Activated T-helper 2 cell treated with anti-CD3 and anti-CD28 coated beads, Interferon-gamma antibody, Interleukin-2, Interleukin-4, amounts not matched to agents 10 μg/mL and 5 μg/mL and 100 μg/mL, durations not matched to agents 14 hours and 24 hours and 36 hours (primary cell): Measurements from ENCODE around the gene EIF4B. TPM values are rescaled to one million over a fixed set of nuclear protein-coding genes. Genes with fewer than 3 reads are reported as not detected.

Experiments used
- DNase-seq: peaks from one replicate; pipeline ENCODE4 v3.0.0; 2021; ENCODE audit warnings: low spot score
- H3K27ac Mint-ChIP-seq: one replicate; pipeline ENCODE4 v1.8.0; 2021; ENCODE audit warnings: mixed read lengths
- H3K27me3 Mint-ChIP-seq: one replicate; pipeline ENCODE4 v1.8.0; 2021; ENCODE audit warnings: low read depth, mixed read lengths
- H3K36me3 Mint-ChIP-seq: one replicate; pipeline ENCODE4 v1.8.0; 2021; ENCODE audit warnings: low read depth, mixed read lengths
- H3K4me1 Mint-ChIP-seq: one replicate; pipeline ENCODE4 v1.8.0; 2021; ENCODE audit warnings: low read depth, mixed read lengths
- H3K4me3 Mint-ChIP-seq: one replicate; pipeline ENCODE4 v1.8.0; 2021; ENCODE audit warnings: low read depth, mild to moderate bottlenecking, moderate library complexity, mixed read lengths
- H3K9me3 Mint-ChIP-seq: one replicate; pipeline ENCODE4 v1.8.0; 2021; ENCODE audit warnings: mixed read lengths
- intact Hi-C: fragments of 100-400 bp; cut with micrococcal nuclease; formaldehyde crosslinking; loops from one replicate; pipeline ENCODE4 v1.15.1; 2023
- total RNA-seq: library from RNA; stranded (reverse); gene quantifications from 2 replicates; pipeline ENCODE4 v1.2.3, GENCODE V29; 2022

Gene EIF4B
- total RNA-seq, 1 donor from 2014 or later: 474 TPM

DNA sequence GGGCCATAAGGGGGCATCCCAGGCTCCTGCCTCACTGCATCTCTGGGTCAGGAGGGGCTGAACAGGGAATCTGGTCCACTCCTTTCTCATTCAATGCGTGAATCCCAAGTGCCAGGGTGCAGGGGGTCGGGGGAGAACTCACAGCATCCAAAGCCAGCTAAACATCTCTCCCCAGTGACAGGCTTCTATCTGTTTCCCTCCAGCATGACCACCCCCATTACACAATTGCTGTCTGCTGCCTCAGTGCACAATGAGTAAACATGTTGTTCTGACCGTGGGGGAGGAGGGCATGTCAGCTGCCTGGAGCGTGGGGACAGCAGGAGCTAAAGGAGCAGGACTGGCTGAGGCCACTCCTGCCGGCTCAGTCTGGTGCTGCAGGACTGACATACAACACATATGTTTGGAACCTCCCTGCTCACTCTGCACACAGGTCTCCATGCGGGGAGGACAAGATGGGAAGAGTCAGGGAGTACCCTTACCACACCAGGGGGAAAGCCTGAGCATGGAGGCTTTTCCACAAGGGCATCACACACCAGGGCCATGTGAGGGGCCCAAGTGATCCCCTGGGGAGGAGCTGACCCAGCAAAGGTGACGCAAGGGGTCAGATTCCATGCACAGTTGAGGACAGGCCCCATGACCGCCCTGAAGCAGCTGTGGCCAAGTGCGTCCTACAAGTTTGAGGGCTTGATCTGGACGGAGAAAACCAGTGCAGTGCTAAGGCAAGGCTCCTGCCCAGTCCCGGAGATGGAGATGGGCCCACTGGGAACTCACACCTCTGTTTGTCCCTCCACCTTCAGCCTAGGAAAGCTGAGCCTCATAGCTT is 45.0 kb downstream of the EIF4B start:
- peak overlapping the region; percentile 43 for H3K27ac Mint-ChIP-seq
- H3K4me1 Mint-ChIP-seq: peaks cover 22% of the 10 kb centered on the region
- H3K36me3 Mint-ChIP-seq: no peaks in the 10 kb centered on the region
- no peak for DNase-seq
- intact Hi-C loops: no loop called here
- H3K4me3 Mint-ChIP-seq: no peak overlapping the region
- peaks cover 2% of the 10 kb centered on the region for H3K27me3 Mint-ChIP-seq
- H3K9me3 Mint-ChIP-seq: no peaks in the 10 kb centered on the region

DNA sequence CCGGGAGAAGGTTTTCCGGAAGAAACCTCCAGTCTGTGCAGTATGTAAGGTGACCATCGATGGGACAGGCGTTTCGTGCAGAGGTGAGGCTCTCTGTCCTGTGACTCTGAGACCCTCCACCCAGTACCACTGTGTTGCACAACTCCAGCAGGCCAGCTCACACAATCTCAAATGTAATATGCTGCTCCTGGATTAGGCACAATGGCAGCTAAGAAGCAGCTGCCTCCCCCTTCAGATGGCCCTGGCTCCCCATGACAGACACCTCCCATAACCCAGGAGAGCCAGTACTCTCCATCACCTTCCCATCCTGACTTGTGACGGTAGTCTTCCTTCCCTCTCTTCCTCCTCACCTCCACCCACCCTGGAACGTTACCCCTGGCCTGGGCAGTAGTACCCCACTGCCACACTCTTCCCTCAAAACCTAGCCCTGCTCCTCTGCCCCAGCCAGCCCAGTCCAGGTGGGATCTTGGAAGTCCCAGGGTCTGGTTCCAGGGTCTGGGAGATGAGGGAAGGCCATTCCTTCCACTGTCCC is 45.7 kb downstream of the EIF4B start:
- intact Hi-C loops: no loop called here
- no peak for DNase-seq
- no peaks in the 10 kb centered on the region for H3K36me3 Mint-ChIP-seq
- H3K9me3 Mint-ChIP-seq: no peaks in the 10 kb centered on the region
- H3K4me1 Mint-ChIP-seq: peaks cover 18% of the 10 kb centered on the region
- no peak overlapping the region for H3K4me3 Mint-ChIP-seq
- H3K27me3 Mint-ChIP-seq: no peaks in the 10 kb centered on the region
- no peak overlapping the region for H3K27ac Mint-ChIP-seq

DNA sequence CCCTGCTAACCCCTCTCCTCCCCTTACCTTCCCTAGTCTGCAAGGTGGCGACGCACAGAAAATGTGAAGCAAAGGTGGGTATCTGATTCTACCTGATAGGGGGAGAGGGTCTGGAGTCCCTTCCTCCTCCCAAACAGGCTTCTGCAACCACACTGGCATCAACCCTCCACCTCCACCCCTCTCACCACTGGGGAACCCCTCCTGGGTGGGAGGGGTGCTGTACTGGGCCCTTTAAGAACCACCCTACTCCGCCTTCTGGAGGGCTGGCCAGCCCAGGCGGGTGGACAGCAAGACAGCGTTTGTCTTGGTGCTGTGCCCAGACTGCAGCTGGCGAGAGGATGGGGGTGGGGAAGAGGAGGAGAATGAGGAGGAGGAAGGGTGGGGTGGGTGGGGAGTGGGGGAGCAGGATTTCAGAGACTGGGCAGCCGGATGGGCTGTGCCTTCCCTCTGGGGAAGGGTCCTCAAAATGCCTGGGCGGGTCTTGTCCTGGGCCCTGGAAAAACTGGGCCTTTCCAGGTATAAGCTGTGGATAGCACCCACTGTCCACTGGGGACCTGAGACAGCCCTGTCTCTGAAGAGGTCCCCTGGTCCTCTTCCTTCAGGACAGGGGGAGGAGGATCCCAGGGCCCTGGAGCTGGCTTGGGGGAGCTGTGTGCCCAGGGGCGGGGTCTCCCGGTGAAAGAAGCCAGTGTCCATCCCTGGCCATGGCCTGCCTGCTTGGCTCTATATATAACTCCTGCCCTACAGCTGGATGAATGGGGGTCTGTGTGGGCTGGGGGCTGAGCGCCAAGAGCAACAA is 46.4 kb downstream of the EIF4B start:
- Mint-ChIP-seq H3K4me3 (no peak overlapping the region), H3K9me3 (no peaks in the 10 kb centered on the region), H3K27ac (no peak overlapping the region), H3K27me3 (no peaks in the 10 kb centered on the region), H3K4me1 (peaks cover 18% of the 10 kb centered on the region), H3K36me3 (no peaks in the 10 kb centered on the region)
- DNase-seq: no peak
- intact Hi-C loops: no loop called here

DNA sequence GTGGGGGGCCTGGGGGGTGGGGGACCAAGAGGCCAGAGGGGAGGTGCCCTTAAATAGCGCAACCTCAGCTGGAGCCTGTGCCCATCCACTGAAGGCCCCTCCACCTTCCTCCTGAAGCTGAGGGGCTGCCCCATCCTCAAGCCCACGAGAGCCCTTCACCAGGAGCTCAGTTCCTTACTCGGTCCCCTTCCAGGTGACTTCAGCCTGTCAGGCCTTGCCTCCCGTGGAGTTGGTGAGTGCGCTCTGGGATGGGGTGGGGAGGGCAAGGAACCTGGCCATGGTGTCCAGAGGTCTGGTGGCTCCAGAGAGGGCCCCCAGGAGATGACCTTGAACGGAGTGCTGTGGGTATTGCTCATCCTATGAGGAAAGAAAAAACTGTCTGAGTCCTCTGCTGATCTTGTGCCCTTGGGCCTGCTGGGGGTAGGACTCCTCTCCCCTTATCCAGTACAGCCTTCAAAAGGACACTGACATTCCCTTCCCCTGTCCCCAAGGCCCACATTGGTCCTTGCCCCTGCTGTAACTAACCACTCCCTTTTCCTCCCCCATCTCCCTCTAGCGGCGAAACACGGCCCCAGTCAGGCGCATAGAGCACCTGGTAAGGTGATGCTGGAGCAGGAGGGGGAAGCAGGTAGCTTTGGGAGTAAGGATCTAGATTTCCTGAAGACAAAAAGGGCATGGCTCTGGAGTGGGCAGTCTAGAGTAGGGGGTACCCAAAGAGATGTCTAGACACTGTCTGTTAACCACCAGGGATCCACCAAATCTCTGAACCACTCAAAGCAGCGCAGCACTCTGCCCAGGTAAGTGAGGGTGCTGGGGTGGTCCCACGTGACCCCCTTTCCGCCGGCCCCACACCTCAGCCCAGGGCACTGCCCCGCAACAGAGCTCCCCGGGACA is 47.2 kb downstream of the EIF4B start:
- peaks cover 17% of the 10 kb centered on the region for H3K4me1 Mint-ChIP-seq
- intact Hi-C loops: loop anchor here (1.0 kb wide), 2 partner anchors 26 to 47 kb away; partner anchors contain the start of genes EIF4B and SPRYD3
- peak overlapping the region; percentile 89 for H3K27ac Mint-ChIP-seq
- H3K27me3 Mint-ChIP-seq: no peaks in the 10 kb centered on the region
- peak; percentile 39 for DNase-seq
- no peaks in the 10 kb centered on the region for H3K36me3 Mint-ChIP-seq
- no peaks in the 10 kb centered on the region for H3K9me3 Mint-ChIP-seq
- peak overlapping the region; percentile 97 for H3K4me3 Mint-ChIP-seq

DNA sequence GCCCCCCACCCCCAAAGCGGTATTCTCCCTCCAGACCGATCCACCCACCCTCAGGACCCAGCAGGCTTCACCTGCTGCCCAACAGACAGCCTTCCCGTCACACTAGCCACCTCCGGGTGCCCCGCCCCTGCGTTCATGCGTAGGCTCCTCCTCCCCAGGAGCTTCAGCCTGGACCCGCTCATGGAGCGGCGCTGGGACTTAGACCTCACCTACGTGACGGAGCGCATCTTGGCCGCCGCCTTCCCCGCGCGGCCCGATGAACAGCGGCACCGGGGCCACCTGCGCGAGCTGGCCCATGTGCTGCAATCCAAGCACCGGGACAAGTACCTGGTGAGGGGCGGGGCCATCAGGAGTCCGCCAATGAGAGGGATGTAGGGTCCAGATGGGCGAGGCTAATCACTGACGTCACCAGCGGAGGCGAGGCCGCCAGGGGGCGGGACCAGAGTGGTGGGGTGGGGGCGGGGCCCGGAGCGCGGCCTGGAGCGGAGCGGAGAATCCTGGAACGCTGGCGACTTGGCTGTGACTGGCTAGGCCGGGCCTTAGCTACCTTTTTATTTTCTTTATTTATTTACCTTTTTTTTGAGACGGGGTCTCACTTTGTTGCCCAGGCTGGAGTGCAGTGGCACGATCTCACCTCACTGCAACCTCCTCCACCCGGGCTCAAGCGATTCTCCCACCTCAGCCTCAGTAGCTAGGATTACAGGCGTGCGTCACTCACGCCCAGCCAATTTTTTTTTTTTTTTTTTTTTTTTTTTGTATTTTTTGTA is 48.0 kb downstream of the EIF4B start:
- Mint-ChIP-seq H3K9me3 (no peaks in the 10 kb centered on the region), H3K4me3 (peak overlapping the region; percentile 97), H3K27ac (peak overlapping the region; percentile 89), H3K36me3 (no peaks in the 10 kb centered on the region), H3K4me1 (peaks cover 9% of the 10 kb centered on the region), H3K27me3 (no peaks in the 10 kb centered on the region)
- intact Hi-C loops: loop anchor here (1.0 kb wide), 2 partner anchors 25 to 48 kb away; partner anchors contain the start of genes EIF4B and SPRYD3
- peak; percentile 88 for DNase-seq

DNA sequence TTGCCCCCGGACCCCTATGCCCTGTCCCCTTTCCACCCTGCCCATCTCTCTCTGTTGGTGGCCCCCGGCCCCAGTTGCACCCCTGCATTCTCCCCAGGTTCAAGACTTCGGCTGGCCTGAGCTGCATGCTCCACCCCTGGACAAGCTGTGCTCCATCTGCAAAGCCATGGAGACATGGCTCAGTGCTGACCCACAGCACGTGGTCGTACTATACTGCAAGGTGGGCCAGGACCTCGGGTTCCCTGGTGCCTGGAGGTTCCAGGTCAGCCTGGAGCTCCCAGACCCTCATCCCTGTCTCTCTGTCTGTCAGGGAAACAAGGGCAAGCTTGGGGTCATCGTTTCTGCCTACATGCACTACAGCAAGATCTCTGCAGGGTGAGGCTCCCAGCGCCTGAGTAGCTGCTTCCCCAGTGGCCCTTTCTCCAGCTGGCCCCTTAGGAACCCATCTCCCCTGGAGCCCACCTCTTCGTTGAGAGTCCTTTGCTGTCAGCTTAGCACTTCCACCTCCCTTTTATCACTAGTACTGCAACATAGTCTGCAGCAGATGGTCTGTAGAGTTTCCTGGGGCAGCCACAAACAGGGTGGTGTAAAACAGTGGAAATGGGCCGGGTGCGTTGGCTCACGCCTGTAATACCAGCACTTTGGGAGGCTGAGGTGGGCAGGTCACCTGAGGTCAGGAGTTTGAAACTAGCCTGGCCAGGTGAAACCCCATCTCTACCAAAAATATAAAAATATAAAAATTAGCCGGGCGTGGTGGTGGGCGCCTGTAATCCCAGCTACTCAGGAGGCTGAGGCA is 49.4 kb downstream of the EIF4B start:
- Mint-ChIP-seq H3K27me3 (no peaks in the 10 kb centered on the region), H3K4me3 (peak overlapping the region; percentile 3)
- intact Hi-C loops: no loop called here

DNA sequence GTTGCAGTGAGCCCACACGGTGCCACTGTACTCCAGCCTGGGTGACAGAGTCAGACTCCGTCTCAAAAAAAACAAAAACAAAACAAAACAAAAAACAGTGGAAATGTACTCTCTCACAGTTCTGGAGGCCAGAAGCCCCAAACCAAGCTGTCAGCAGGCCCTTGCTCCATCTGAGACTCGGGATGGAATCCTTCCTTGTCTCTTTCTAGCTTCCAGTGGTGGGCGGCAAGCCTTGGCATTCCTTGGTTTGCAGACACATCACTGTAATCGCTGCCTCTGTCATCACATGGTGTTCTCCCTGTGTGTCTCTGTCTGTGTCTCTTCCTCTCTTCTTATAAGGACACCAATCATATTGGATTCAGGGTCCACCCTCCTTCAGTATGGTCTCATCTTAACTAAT is 50.0 kb downstream of the EIF4B start:
- no peak for DNase-seq
- Mint-ChIP-seq H3K9me3 (no peaks in the 10 kb centered on the region), H3K4me3 (no peak overlapping the region), H3K27me3 (no peaks in the 10 kb centered on the region), H3K27ac (no peak overlapping the region), H3K4me1 (peaks cover 6% of the 10 kb centered on the region), H3K36me3 (no peaks in the 10 kb centered on the region)
- intact Hi-C loops: no loop called here

More for the DNA sequence above, 49.4 kb downstream of the EIF4B start:
- Mint-ChIP-seq H3K27ac (no peak overlapping the region), H3K9me3 (no peaks in the 10 kb centered on the region), H3K36me3 (no peaks in the 10 kb centered on the region), H3K4me1 (peaks cover 6% of the 10 kb centered on the region)
- no peak for DNase-seq

DNA sequence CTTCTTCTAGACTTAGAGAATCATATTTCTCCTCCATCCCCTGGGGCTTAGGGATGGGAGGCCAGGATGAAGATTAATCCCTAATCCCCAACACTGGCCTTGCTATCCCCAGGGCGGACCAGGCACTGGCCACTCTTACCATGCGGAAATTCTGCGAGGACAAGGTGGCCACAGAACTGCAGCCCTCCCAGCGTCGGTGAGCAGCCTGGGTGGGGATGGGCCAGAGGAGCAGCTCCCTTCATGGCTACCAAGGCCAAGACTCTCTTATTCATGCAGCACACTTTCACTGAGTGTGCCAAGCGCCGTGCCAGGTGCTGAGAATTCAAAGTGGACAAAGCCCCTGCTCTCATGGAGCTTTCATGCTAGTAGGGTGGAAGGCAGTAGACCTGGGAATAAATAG is 50.6 kb downstream of the EIF4B start:
- DNase-seq: no peak
- Mint-ChIP-seq H3K4me1 (peaks cover 6% of the 10 kb centered on the region), H3K27ac (no peak overlapping the region), H3K36me3 (no peaks in the 10 kb centered on the region), H3K27me3 (no peaks in the 10 kb centered on the region), H3K9me3 (no peaks in the 10 kb centered on the region), H3K4me3 (no peak overlapping the region)
- intact Hi-C loops: no loop called here

DNA sequence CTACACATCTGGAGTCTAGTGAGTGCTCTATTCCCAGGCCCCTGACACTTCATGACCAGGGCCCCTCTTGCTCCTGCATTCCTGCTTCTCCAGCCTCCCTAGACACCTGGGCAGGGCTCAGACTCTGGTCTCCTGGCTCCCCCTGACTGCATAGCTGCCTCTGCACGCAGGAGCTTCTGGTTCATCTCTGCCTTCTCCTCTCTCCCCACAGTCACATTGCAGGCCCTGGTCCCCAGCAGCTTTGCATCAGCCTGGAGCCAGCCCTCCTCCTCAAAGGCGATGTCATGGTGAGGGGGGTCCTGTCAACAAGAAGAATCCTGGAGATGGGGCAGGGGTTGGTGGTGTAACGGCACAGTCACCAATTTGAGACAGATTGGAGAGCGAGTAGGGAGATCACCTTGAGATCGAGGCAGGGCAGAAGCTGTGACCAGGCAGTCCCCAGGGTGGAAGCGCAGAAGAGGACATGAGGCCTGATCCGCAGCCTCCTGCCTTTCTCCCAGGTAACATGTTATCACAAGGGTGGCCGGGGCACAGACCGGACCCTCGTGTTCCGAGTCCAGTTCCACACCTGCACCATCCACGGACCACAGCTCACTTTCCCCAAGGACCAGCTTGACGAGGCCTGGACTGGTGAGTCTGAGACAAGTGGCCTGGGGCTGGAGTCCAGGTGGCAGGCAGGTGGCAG is 51.7 kb downstream of the EIF4B start:
- DNase-seq: no peak
- Mint-ChIP-seq H3K4me1 (peaks cover 6% of the 10 kb centered on the region), H3K36me3 (no peaks in the 10 kb centered on the region), H3K27ac (no peak overlapping the region), H3K27me3 (no peaks in the 10 kb centered on the region), H3K9me3 (no peaks in the 10 kb centered on the region), H3K4me3 (no peak overlapping the region)
- intact Hi-C loops: no loop called here

DNA sequence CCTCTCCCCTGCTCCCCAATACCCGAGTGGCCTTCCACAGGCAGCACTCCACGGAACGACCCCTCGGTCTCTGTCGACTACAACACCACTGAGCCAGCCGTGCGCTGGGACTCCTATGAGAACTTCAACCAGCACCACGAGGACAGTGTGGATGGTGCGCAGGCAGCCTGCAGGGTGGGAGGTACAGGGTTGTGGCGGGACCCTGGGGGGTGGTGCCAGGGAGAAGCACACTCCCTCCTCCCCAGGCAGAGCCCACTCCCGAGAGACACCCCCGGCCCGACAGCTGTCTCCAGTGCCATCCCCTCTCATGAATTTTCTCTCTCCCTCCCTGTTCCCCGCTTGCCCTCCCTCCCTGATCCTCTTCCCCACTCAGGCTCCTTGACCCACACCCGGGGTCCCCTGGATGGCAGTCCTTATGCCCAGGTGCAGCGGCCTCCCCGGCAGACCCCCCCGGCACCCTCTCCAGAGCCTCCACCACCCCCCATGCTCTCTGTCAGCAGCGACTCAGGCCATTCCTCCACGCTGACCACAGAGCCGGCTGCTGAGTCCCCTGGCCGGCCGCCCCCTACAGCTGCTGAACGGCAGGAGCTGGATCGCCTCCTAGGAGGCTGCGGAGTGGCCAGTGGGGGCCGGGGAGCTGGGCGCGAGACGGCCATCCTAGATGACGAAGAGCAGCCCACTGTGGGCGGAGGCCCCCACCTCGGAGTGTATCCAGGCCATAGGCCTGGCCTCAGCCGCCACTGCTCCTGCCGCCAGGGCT is 52.6 kb downstream of the EIF4B start:
- intact Hi-C loops: no loop called here
- no peak overlapping the region for H3K27ac Mint-ChIP-seq

More for the DNA sequence above, 52.6 kb downstream of the EIF4B start:
- Mint-ChIP-seq H3K9me3 (no peaks in the 10 kb centered on the region), H3K27me3 (no peaks in the 10 kb centered on the region), H3K4me1 (peaks cover 3% of the 10 kb centered on the region), H3K4me3 (no peak overlapping the region), H3K36me3 (peaks cover 3% of the 10 kb centered on the region)
- no peak for DNase-seq
